ENCODE results near the gene UTP18.
"Not testable (repeated sequence)": the region's sequence is repeated elsewhere in the genome, so short reads cannot be mapped to it uniquely, and the experiment has no call there.

Gene UTP18

GRCh38 chr17:51298508-51299371 is 38.4 kb downstream of the UTP18 start:
- peaks cover 13% of the 10 kb centered on the region for H3K4me1 ChIP-seq (ENCODE audit: control insufficient read depth, low read depth, low read length)
- H3K27me3 ChIP-seq (ENCODE audit: control insufficient read depth, insufficient read depth, low read length) = no peaks in the 10 kb centered on the region
- no peaks in the 10 kb centered on the region for H3K9me3 ChIP-seq (ENCODE audit: control insufficient read depth, low read depth, low read length)
- no peak overlapping the region for H3K27ac ChIP-seq (ENCODE audit: low read length)
- no peak overlapping the region for H3K4me3 ChIP-seq (ENCODE audit: low read length)
- H3K36me3 ChIP-seq (ENCODE audit: control insufficient read depth, low read depth, low read length) = peaks cover 16% of the 10 kb centered on the region
- no peak overlapping the region for H3K9ac ChIP-seq (ENCODE audit: low read length)

GRCh38 chr17:51299859-51300258 is 39.5 kb downstream of the UTP18 start:
- Histone ChIP-seq H3K9ac (ENCODE audit: low read length) (no peak overlapping the region), H3K27me3 (ENCODE audit: control insufficient read depth, insufficient read depth, low read length) (no peaks in the 10 kb centered on the region), H3K9me3 (ENCODE audit: control insufficient read depth, low read depth, low read length) (no peaks in the 10 kb centered on the region), H3K27ac (ENCODE audit: low read length) (no peak overlapping the region), H3K4me1 (ENCODE audit: control insufficient read depth, low read depth, low read length) (peaks cover 13% of the 10 kb centered on the region), H3K36me3 (ENCODE audit: control insufficient read depth, low read depth, low read length) (peaks cover 14% of the 10 kb centered on the region), H3K4me3 (ENCODE audit: low read length) (no peak overlapping the region)

DNA sequence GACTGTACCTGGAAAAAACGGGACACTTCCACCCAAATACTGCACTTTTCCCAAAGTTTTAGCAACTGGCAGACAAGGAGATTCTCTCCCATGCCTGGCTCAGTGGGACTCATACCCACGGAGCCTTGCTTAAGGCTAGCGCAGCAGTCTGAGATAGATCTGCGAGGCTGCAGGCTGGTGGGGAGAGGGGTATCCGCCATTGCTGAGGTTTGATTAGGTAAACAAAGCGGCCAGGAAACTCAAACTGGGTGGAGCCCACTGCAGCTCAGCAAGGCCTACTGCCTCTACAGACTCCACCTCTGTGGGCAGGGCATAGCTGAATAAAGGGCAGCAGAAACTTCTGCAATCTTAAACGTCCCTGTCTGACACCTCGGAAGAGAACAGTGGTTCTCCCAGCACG is 44.8 kb downstream of the UTP18 start:
- Histone ChIP-seq H3K4me1 (ENCODE audit: control insufficient read depth, low read depth, low read length) (peaks cover 13% of the 10 kb centered on the region), H3K4me3 (ENCODE audit: low read length) (no peak overlapping the region), H3K9ac (ENCODE audit: low read length) (no peak overlapping the region), H3K36me3 (ENCODE audit: control insufficient read depth, low read depth, low read length) (no peaks in the 10 kb centered on the region), H3K9me3 (ENCODE audit: control insufficient read depth, low read depth, low read length) (no peaks in the 10 kb centered on the region), H3K27ac (ENCODE audit: low read length) (no peak overlapping the region), H3K27me3 (ENCODE audit: control insufficient read depth, insufficient read depth, low read length) (no peaks in the 10 kb centered on the region)

DNA sequence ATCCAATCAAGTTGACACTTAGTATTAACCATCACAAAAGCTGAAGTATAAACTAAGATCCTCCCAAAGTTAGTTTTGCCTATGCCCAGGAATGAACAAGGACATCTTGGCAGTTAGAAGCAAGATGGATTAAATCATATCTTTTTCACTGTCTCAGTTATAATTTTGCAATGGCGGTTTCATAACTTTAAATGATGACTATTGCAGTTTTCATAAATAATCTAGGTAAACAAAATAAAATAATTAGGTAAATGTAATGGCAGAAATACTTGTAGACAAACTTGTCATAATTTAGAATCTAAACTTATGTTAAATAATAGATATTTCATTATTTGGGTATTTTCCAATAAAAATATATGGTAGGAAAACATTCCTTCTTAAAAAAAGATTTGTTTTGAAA is 51.7 kb downstream of the UTP18 start:
- not testable (repeated sequence) for H3K4me1 ChIP-seq (ENCODE audit: control insufficient read depth, low read depth, low read length); H3K27me3 ChIP-seq (ENCODE audit: control insufficient read depth, insufficient read depth, low read length); H3K9me3 ChIP-seq (ENCODE audit: control insufficient read depth, low read depth, low read length); H3K36me3 ChIP-seq (ENCODE audit: control insufficient read depth, low read depth, low read length); H3K27ac ChIP-seq (ENCODE audit: low read length); H3K9ac ChIP-seq (ENCODE audit: low read length); H3K4me3 ChIP-seq (ENCODE audit: low read length)

DNA sequence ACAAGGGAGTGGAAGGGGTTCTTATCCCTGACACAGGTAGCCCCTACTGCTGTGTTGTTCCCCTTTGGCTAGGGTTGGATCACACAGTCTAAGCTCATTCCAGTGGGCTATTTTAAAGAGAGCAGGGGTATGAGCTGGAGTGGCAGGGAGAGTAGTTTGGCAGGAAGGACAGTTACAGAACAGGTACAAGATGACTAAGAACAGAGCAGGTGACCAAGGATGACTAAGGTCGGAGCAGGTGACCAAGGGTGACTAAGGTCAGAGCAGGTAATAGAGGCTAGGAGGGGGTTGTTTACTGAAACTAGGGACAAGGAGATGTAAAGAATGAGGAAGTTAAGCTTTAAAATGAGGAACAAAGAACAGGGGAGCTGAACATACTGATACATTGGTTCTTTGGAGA is 58.8 kb downstream of the UTP18 start:
- H3K9ac ChIP-seq (ENCODE audit: low read length) = no peak overlapping the region
- H3K4me3 ChIP-seq (ENCODE audit: low read length) = no peak overlapping the region
- H3K27ac ChIP-seq (ENCODE audit: low read length) = no peak overlapping the region
- no peaks in the 10 kb centered on the region for H3K36me3 ChIP-seq (ENCODE audit: control insufficient read depth, low read depth, low read length)
- H3K4me1 ChIP-seq (ENCODE audit: control insufficient read depth, low read depth, low read length) = no peaks in the 10 kb centered on the region
- peaks cover 21% of the 10 kb centered on the region for H3K9me3 ChIP-seq (ENCODE audit: control insufficient read depth, low read depth, low read length)
- no peaks in the 10 kb centered on the region for H3K27me3 ChIP-seq (ENCODE audit: control insufficient read depth, insufficient read depth, low read length)

DNA sequence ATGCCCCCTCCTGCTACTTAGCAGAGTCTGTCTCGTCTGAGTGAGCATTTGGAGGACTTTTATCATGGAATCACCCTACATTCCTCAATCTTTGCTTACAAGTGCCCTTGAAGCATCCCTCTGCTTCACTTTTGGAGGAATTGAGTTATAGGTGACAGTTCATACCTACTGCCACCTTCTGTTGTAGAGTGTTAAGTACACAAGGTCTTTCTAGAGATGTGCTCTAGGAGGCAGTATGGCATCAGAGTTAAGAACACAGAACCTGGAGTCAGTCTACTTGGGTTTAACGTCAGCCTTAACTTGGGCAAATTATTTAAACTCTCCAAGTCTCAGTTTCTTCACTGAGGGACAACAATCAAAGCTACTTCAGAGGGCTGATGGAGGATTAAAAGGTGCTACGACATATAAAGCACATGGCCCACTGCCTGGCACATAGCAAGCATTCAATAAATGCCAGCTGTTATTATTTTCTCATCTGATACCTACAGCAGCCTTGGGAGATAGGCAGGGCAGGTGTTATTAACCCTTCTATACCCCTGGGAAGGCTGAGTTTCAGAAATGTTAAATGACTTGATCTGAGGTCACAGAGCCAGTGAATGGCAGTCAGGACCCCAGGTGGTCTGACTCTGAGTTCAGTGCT is 62.2 kb downstream of the UTP18 start:
- Histone ChIP-seq H3K4me1 (ENCODE audit: control insufficient read depth, low read depth, low read length) (no peaks in the 10 kb centered on the region), H3K4me3 (ENCODE audit: low read length) (no peak overlapping the region), H3K36me3 (ENCODE audit: control insufficient read depth, low read depth, low read length) (no peaks in the 10 kb centered on the region), H3K27me3 (ENCODE audit: control insufficient read depth, insufficient read depth, low read length) (no peaks in the 10 kb centered on the region), H3K27ac (ENCODE audit: low read length) (no peak overlapping the region), H3K9me3 (ENCODE audit: control insufficient read depth, low read depth, low read length) (peaks cover 10% of the 10 kb centered on the region), H3K9ac (ENCODE audit: low read length) (no peak overlapping the region)

- Histone ChIP-seq H3K4me3 (ENCODE audit: low read length) (no peak overlapping the region), H3K9me3 (ENCODE audit: control insufficient read depth, low read depth, low read length) (no peaks in the 10 kb centered on the region)
Measured at GRCh38 chr17:51325471-51325870, 65.1 kb downstream of the UTP18 start.

DNA sequence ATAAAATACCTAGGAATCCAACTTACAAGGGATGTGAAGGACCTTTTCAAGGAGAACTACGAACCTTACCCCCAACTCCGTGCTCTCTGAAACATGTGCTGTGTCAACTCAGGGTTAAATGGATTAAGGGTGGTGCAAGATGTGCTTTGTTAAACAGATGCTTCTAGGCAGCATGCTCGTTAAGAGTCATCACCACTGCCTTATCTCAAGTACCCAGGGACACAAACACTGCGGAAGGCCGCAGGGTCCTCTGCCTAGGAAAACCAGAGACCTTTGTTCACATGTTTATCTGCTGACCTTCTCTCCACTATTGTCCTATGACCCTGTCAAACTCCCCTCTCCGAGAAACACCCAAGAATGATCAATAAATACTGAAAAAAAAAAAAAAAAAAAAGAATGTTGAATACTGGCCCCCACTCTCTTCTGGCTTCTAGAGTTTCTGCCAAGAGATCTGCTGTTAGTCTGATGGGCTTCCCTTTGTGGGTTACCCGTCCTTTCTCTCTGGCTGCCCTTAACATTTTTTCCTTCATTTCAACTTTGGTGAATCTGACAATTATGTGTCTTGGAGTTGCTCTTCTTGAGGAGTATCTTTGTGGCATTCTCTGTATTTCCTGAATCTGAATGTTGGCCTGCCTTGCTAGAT is 70.6 kb downstream of the UTP18 start:
- not testable (repeated sequence) for H3K9me3 ChIP-seq (ENCODE audit: control insufficient read depth, low read depth, low read length); H3K9ac ChIP-seq (ENCODE audit: low read length); H3K27me3 ChIP-seq (ENCODE audit: control insufficient read depth, insufficient read depth, low read length); H3K36me3 ChIP-seq (ENCODE audit: control insufficient read depth, low read depth, low read length); H3K4me1 ChIP-seq (ENCODE audit: control insufficient read depth, low read depth, low read length); H3K4me3 ChIP-seq (ENCODE audit: low read length); H3K27ac ChIP-seq (ENCODE audit: low read length)

More at GRCh38 chr17:51325471-51325870, 65.1 kb downstream of the UTP18 start:
- no peak overlapping the region for H3K9ac ChIP-seq (ENCODE audit: low read length)
- no peak overlapping the region for H3K27ac ChIP-seq (ENCODE audit: low read length)
- no peaks in the 10 kb centered on the region for H3K36me3 ChIP-seq (ENCODE audit: control insufficient read depth, low read depth, low read length)
- no peaks in the 10 kb centered on the region for H3K27me3 ChIP-seq (ENCODE audit: control insufficient read depth, insufficient read depth, low read length)
- no peaks in the 10 kb centered on the region for H3K4me1 ChIP-seq (ENCODE audit: control insufficient read depth, low read depth, low read length)

DNA sequence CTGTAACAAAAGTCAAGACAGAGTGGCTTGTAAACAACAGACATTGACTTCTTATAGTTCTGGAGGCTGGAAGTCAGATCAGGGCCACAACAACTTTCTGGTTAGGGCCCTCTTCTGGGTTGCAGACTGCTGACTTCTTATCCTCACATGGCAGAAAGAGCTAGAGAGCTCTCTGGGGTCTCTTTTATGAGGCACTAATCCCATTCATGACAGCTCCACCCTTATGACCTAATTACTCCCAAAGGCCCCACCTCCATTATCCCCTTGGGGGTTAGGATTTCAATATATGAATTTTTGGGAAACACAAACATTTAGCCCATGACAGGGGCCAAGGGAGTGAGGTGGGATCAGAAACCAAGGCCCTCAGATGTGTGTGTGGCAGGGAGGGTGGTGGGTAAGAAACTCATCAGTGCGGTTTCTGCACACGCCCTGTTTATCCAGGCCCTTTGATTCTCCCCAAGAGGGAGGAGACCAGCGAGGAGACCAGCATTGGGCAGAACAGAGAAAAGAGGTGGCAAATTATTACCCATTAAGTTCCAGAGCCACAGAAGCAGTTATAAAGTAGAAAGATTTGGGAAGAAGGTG is 74.8 kb downstream of the UTP18 start:
- no peak overlapping the region for H3K27ac ChIP-seq (ENCODE audit: low read length)

DNA sequence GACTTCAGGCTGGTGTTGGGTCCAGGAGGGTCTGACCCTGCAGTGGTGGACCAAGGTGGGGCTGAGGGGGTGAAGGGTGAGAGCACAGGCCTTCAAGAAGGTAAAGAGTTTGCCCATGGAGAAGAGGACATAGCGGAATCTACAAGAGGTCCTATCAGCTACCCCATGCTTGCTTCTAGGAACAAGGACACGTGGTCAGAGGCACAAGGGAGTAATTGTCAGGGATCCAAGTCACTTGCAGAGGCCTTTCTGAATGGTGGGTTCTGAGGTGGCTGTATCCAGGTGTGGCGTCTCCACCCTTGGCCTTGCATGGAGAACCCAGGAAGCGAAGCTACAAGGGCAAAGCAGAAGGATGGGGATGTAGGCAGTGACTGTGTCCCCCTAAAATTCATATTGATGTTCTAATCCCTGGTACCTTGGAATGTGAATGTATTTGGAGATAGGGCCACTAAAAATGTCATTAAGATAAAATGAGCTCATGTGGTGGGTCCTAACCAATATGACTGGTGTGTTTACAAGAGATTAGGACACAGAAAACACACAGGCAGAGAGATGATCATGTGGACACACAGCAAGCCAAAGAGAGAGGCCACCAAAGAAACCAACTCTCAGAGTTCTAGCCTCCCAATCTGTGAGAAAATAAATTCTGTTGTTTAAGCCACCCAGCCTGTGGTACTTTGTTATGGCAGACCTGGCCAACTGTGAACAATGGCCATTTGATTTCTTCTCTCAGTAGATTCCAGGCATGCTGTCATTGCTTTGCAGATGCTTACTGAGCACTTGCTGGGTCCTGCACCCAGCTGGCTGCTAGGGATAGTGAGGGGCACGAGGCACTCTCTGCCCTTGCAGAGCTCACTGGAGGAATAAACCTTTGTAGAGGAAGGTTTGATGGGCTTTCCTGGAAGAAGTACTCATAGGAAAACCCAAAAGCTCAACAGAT is 75.8 kb downstream of the UTP18 start:
- no peaks in the 10 kb centered on the region for H3K27me3 ChIP-seq (ENCODE audit: control insufficient read depth, insufficient read depth, low read length)
- no peak overlapping the region for H3K9ac ChIP-seq (ENCODE audit: low read length)
- no peaks in the 10 kb centered on the region for H3K9me3 ChIP-seq (ENCODE audit: control insufficient read depth, low read depth, low read length)
- H3K4me1 ChIP-seq (ENCODE audit: control insufficient read depth, low read depth, low read length) = no peaks in the 10 kb centered on the region
- H3K27ac ChIP-seq (ENCODE audit: low read length) = no peak overlapping the region
- no peaks in the 10 kb centered on the region for H3K36me3 ChIP-seq (ENCODE audit: control insufficient read depth, low read depth, low read length)
- no peak overlapping the region for H3K4me3 ChIP-seq (ENCODE audit: low read length)

More for the DNA sequence above, 74.8 kb downstream of the UTP18 start:
- no peaks in the 10 kb centered on the region for H3K4me1 ChIP-seq (ENCODE audit: control insufficient read depth, low read depth, low read length)
- H3K36me3 ChIP-seq (ENCODE audit: control insufficient read depth, low read depth, low read length) = no peaks in the 10 kb centered on the region
- H3K4me3 ChIP-seq (ENCODE audit: low read length) = no peak overlapping the region
- no peaks in the 10 kb centered on the region for H3K27me3 ChIP-seq (ENCODE audit: control insufficient read depth, insufficient read depth, low read length)
- no peak overlapping the region for H3K9ac ChIP-seq (ENCODE audit: low read length)
- no peaks in the 10 kb centered on the region for H3K9me3 ChIP-seq (ENCODE audit: control insufficient read depth, low read depth, low read length)

- Histone ChIP-seq H3K27ac (ENCODE audit: low read length) (no peak overlapping the region), H3K27me3 (ENCODE audit: control insufficient read depth, insufficient read depth, low read length) (no peaks in the 10 kb centered on the region), H3K9ac (ENCODE audit: low read length) (no peak overlapping the region), H3K4me1 (ENCODE audit: control insufficient read depth, low read depth, low read length) (no peaks in the 10 kb centered on the region), H3K9me3 (ENCODE audit: control insufficient read depth, low read depth, low read length) (no peaks in the 10 kb centered on the region), H3K4me3 (ENCODE audit: low read length) (no peak overlapping the region), H3K36me3 (ENCODE audit: control insufficient read depth, low read depth, low read length) (no peaks in the 10 kb centered on the region)
Measured at GRCh38 chr17:51341457-51341856, 81.1 kb downstream of the UTP18 start.

All from iPS-18a (cell line).